GM12891 (cell line): ENCODE measurements around the gene CARNS1.
"Not testable (repeated sequence)": the region's sequence is repeated elsewhere in the genome, so short reads cannot be mapped to it uniquely, and the experiment has no call there.

Source experiments
- DNase-seq: peaks from one replicate; pipeline ENCODE4 v3.0.0; 2011; ENCODE audit warnings: low spot score; ENCODE audit not compliant: insufficient read length
- FAIRE-seq: peaks from 2 replicates; lab custom pipeline; 2011; peaks lifted over from hg19 to GRCh38; lab: Jason Lieb, UNC
- PAX5 ChIP-seq: IDR thresholded peaks from 2 replicates; pipeline ENCODE4 v1.6.1; 2011; ENCODE audit warnings: low read length, moderate library complexity, mild to moderate bottlenecking; ENCODE audit not compliant: insufficient read depth, severe bottlenecking
- POLR2A ChIP-seq: IDR thresholded peaks from 2 replicates; pipeline ENCODE4 v1.6.1; 2011; ENCODE audit warnings: low read depth, low read length, control low read depth
- POLR2AphosphoS5 ChIP-seq: IDR thresholded peaks from 2 replicates; pipeline ENCODE4 v1.6.1; 2011; ENCODE audit warnings: low read depth, low read length, control low read depth
- POU2F2 ChIP-seq: IDR thresholded peaks from 2 replicates; pipeline ENCODE4 v1.6.1; 2011; ENCODE audit warnings: low read depth, mild to moderate bottlenecking, control low read depth, low read length, moderate library complexity
- SPI1 ChIP-seq: IDR thresholded peaks from 2 replicates; pipeline ENCODE4 v1.6.1; 2011; ENCODE audit warnings: low read depth, low read length, control low read depth
- TAF1 ChIP-seq: IDR thresholded peaks from 2 replicates; pipeline ENCODE4 v1.6.1; 2011; ENCODE audit warnings: low read depth, low read length, control low read depth

The CARNS1 gene

DNA sequence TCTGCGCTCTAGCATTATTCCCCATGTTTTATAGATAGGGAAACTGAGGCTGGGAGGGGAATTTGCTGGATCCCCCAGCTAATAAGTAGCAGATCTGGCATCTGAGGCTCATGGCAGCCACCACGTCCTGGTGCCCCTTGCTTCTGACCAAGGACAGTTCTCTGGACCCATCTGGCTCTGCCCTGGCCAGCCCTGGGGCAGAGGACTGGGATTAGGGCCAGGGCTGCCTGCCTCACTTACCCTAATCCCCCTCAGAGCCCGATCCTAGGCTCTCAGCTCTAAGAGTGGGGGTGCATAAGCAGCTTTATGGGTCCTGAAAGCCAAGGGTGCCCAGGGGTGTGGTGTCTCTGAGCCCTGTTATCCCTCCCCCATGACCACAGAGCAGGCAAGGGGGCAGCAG is 39.6 kb downstream of the CARNS1 start, which contains the start of gene CABP4:
Gene CABP4, plus strand, starts transcription at position 301 of the 400 bp plus-strand sequence. Its CDS starts 70 bp downstream, at position 371.
- FAIRE-seq: no peak
- DNase-seq: no peak
- TF ChIP-seq POLR2A: no peak
- no peak for TF ChIP-seq POU2F2
- TF ChIP-seq SPI1: no peak
- no peak for TF ChIP-seq TAF1
- TF ChIP-seq PAX5: no peak
- TF ChIP-seq POLR2AphosphoS5: no peak

- FAIRE-seq: no peak
- no peak for TF ChIP-seq POU2F2
- TF ChIP-seq TAF1: no peak
- no peak for TF ChIP-seq POLR2AphosphoS5
- TF ChIP-seq SPI1: no peak
- DNase-seq: no peak
Measured at GRCh38 chr11:67456068-67456705, 40.7 kb downstream of the CARNS1 start.

- no peak for FAIRE-seq
- no peak for DNase-seq
- TF ChIP-seq POLR2AphosphoS5: no peak
- TF ChIP-seq POU2F2: no peak
- no peak for TF ChIP-seq POLR2A
- TF ChIP-seq PAX5: no peak
- no peak for TF ChIP-seq SPI1
- TF ChIP-seq TAF1: no peak
Measured at GRCh38 chr11:67457453-67457852, 42.0 kb downstream of the CARNS1 start.

DNA sequence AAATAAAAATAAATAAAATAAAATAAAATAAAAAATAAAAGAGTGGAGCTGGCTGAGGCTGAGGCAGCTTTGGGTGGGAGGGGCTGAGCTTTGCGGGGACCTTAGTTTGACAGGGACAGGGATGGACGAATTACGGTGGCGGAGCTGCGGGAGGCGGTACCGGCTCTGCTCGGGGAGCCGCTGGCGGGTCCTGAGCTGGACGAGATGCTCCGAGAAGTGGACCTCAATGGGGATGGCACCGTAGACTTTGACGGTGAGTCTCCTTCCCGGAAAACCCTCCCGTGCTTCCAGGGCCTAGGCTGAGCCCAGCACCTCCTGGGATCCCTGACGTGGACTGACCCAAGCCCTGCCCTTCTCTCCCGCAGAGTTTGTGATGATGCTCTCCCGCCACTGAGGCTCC is 42.8 kb downstream of the CARNS1 start:
- TF ChIP-seq SPI1 (no peak), TAF1 (no peak), PAX5 (no peak), POLR2AphosphoS5 (no peak), POU2F2 (no peak), POLR2A (no peak)
- DNase-seq: no peak
- FAIRE-seq: no peak

- TF ChIP-seq POU2F2: no peak
- TF ChIP-seq SPI1: no peak
- no peak for TF ChIP-seq POLR2A
- TF ChIP-seq TAF1: no peak
- no peak for TF ChIP-seq POLR2AphosphoS5
- no peak for TF ChIP-seq PAX5
- DNase-seq: no peak
- FAIRE-seq: no peak
Measured at GRCh38 chr11:67463186-67463585, 47.7 kb downstream of the CARNS1 start.

DNA sequence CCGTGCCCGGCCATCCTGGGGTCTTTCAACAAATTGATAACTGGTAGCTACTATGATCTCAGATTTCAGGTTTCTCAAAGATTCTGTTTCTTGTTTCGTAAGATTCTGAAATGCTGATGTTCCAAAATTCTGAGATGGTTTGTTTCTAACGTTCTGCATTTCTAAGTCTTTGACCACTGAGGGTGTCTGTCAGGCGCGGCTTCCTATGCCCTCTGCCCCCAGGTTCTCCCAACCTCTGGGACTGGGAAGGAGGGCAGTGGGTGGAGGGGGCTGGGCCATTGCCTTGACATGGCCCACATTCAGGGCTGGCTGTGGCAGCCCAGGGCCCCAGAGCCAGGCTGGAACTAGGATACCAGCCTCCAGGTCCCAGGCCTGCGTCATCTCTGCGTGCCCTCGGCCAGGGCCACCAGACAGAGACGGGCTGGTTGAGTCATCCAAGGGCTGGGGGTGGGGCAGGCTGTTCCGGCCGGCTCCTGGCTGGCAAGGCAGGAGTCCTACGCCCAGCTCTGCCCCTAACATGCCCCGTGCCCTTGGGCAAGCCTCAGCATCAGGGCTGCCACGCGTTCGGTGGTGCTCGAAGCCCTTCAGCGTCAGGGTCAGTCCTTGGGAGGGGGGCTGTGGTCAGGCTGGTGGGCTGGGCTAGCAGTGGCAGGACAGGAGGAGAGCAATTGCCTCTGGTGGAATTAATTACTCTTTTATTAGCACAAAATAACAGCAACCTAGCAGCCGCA is 48.4 kb downstream of the CARNS1 start:
- TF ChIP-seq PAX5 (no peak), POU2F2 (no peak), SPI1 (no peak), TAF1 (no peak), POLR2A (no peak), POLR2AphosphoS5 (no peak)
- DNase-seq (no peak), FAIRE-seq (no peak)

DNA sequence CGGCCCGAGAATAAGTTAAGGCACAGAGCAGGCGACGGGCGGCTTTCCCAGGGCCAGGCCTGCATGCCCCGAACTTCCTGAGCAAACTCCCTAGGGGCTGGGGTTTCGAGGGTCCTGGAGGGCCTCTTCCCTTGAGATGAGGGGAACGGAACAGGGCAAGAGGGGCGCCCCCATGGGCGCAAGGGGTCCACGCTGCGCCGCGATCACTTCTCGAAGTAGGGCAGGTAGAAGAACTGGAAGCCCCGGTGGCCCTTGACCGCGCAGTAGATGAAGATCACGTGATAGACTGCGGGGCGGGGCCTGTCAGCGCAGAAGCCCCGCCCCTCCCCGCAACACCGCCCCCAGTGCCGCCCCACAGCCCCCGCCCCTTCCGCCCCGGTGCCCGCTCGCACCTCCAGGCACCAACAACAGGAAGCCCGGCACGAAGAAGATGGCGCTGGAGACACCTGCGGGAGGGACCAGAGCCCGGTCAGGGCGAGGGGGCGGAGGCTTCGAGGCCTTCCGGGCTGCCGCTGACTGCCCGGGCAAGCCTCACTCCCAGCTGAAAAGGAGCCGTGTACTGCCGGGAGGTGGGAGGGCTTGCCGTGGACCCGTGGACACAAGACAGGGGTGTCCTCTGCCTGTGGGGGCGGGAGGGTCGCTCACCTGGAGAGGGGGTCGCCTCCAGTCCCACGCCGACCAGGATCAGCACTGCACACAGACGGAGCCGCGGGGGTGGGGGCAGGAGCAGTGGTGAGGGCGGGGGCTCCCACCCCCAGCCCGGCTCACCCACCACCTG is 49.1 kb downstream of the CARNS1 start:
- DNase-seq: peak; percentile 92
- TF ChIP-seq PAX5 (no peak), SPI1 (no peak), POU2F2 (no peak; the same call in 1 of the 2 replicates), TAF1 (peak; percentile 70), POLR2A (peak; percentile 78), POLR2AphosphoS5 (peak; percentile 71)
- peak; percentile 95 for FAIRE-seq

GRCh38 chr11:67465189-67465510 is 49.7 kb downstream of the CARNS1 start:
- DNase-seq (no peak), FAIRE-seq (no peak)
- TF ChIP-seq PAX5: no peak
- no peak for TF ChIP-seq TAF1
- TF ChIP-seq SPI1: no peak
- TF ChIP-seq POU2F2: no peak
- TF ChIP-seq POLR2AphosphoS5: no peak

GRCh38 chr11:67465530-67465929 is 50.1 kb downstream of the CARNS1 start:
- not testable (repeated sequence) for DNase-seq

More at GRCh38 chr11:67465530-67465929, 50.1 kb downstream of the CARNS1 start:
- not testable (repeated sequence) for FAIRE-seq
